ENCODE measurements around the gene SLC35E3. TPM values are rescaled to one million over a fixed set of nuclear protein-coding genes. Genes with fewer than 3 reads are reported as not detected.
A peak's percentile ranks its signal among the peaks of the same experiment; 100 is the strongest.

The SLC35E3 gene
- total RNA-seq, 6 experiments from 2014 or later: 2.4 to 7.7 (median 6.7) TPM

DNA sequence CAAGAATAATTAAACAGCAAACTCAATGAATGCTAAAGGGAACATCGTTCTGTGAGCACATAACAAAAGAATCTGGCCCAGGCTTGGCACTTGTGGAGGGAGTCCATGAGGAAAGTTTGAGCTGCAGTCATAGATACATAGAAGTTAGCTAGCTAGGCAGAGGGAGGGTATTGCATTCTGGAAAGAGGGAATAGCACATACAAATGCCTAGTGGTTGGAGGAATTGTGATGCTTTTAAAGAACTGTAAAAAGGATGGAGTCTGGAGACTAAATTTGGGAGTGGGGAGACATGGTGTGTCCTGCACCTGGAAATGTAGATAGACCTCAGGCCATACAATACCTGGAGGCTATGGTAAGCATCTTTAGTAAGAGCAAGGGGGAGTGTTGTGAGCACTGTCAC, 24.0 kb downstream of the SLC35E3 start:
- no peak overlapping the region for H3K4me3 ChIP-seq
- intact Hi-C loops (cut with DNase I): no loop called here
- no peak for TF ChIP-seq POLR2A (IDR thresholded peaks at IDR 0.05)
- TF ChIP-seq, protein P1, sequence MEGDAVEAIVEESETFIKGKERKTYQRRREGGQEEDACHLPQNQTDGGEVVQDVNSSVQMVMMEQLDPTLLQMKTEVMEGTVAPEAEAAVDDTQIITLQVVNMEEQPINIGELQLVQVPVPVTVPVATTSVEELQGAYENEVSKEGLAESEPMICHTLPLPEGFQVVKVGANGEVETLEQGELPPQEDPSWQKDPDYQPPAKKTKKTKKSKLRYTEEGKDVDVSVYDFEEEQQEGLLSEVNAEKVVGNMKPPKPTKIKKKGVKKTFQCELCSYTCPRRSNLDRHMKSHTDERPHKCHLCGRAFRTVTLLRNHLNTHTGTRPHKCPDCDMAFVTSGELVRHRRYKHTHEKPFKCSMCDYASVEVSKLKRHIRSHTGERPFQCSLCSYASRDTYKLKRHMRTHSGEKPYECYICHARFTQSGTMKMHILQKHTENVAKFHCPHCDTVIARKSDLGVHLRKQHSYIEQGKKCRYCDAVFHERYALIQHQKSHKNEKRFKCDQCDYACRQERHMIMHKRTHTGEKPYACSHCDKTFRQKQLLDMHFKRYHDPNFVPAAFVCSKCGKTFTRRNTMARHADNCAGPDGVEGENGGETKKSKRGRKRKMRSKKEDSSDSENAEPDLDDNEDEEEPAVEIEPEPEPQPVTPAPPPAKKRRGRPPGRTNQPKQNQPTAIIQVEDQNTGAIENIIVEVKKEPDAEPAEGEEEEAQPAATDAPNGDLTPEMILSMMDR (IDR thresholded peaks at IDR 0.05): no peak
- no peak for DNase-seq
- H3K9me3 ChIP-seq: no peaks in the 10 kb centered on the region
- no peak for ATAC-seq
- no peak overlapping the region for H3K27ac ChIP-seq
- peaks cover 0 to 6% (median 0%) of the 10 kb centered on the region in 4 donors for H3K36me3 ChIP-seq
- H3K4me1 ChIP-seq: no peaks in the 10 kb centered on the region
- no peaks in the 10 kb centered on the region for H3K27me3 ChIP-seq
- WGBS (ENCODE audit: insufficient coverage, low coverage, low lambda C conversion rate, missing lambda C conversion rate): 89% methylated on average over 1 of the region's 1 CpG

DNA sequence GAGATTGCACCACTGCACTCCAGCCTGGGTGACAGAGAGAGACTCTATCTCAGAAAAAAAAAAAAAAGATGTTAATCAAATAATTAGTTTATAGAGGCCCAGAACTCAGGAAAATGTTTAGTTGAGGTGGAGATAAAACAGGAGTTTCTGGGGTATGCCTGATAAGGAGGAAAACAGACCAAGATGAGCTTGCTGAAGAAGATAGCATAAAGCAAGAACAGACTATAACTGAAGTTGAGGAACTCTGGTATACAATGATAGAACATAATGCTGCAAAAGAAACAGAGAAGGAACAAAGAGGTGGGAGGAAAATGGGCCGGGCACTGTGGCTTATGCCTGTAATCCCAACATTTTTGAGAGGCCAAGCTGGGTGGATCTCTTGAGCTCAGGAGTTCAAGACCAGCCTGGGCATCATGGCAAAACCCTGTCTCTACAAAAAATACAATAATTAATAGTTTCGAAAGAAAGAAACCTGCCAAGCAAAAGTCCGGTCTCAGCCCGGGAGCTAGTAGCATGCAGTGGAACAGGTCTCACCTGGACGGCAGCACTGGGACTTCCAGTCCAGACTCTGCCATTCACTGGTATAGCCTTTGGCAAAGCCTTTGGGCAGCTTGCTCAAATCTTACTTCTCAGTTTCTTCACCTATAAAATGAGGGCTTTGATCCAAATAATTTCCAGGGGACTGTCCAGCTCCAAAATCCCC, 25.4 kb downstream of the SLC35E3 start:
- DNase-seq (no peak), ATAC-seq (no peak)
- intact Hi-C loops (cut with DNase I): no loop called here
- Histone ChIP-seq H3K4me1 (no peaks in the 10 kb centered on the region), H3K36me3 (peaks cover 0 to 6% (median 0%) of the 10 kb centered on the region in 4 donors), H3K9me3 (no peaks in the 10 kb centered on the region), H3K27ac (no peak overlapping the region), H3K27me3 (no peaks in the 10 kb centered on the region), H3K4me3 (no peak overlapping the region)
- WGBS (ENCODE audit: insufficient coverage, low coverage, low lambda C conversion rate, missing lambda C conversion rate): 87% methylated on average over 3 of the region's 5 CpGs
- TF ChIP-seq POLR2A (IDR thresholded peaks at IDR 0.05): no peak
- TF ChIP-seq, protein P1 (IDR thresholded peaks at IDR 0.05): no peak

DNA sequence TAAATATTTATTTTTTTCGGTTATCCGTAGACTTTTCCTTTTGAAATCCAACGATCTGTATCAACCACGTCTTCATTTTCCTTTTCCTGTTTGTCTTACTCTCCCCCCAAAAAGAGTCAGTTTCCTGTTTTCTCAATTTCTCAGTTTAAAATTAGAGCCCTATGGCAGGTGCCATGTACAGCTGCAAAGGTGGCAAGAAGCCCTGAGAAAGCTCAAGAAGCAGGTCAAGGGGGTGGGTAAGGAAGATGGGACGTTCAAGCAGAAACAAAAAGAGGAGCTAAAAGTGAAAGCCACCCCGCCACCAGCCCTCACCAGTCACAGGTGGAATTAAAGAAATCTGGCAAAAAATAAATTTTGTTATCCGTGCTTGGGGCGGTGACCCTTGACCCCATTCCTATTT, 26.7 kb downstream of the SLC35E3 start:
- Histone ChIP-seq H3K27ac (no peak overlapping the region), H3K36me3 (no peaks in the 10 kb centered on the region), H3K27me3 (no peaks in the 10 kb centered on the region), H3K9me3 (no peaks in the 10 kb centered on the region), H3K4me3 (no peak overlapping the region), H3K4me1 (no peaks in the 10 kb centered on the region)
- DNase-seq (peak in 1 of 3 donors; percentile 16), ATAC-seq (no peak)
- WGBS (ENCODE audit: insufficient coverage, low coverage, low lambda C conversion rate, missing lambda C conversion rate): 59% methylated on average over 8 of the region's 8 CpGs
- TF ChIP-seq POLR2A (IDR thresholded peaks at IDR 0.05): no peak
- TF ChIP-seq, protein P1 (IDR thresholded peaks at IDR 0.05): no peak
- intact Hi-C loops (cut with DNase I): no loop called here

DNA sequence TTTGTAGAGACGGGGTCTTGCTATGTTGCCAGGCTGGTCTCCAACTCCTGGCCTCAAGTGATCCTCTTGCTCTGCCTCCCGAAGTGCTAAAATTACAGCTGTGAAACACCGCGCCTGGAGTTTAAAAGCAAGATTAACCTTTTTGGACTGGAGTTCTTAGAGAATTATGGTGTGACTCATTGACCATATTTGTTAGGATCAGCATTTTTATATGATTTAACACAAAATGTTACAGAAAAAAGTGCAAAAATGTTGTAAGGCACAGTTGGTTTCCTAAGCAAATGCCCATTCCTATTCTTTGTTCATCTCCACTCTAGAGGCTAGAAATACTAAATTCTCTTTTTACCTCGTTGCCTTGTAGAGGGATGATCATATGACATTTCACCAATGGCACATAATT, 27.6 kb downstream of the SLC35E3 start:
- 94% methylated on average over 5 of the region's 5 CpGs for WGBS (ENCODE audit: insufficient coverage, low coverage, low lambda C conversion rate, missing lambda C conversion rate)
- TF ChIP-seq POLR2A (IDR thresholded peaks at IDR 0.05): no peak
- TF ChIP-seq, protein P1 (IDR thresholded peaks at IDR 0.05): no peak

More for the DNA sequence above, 27.6 kb downstream of the SLC35E3 start:
- Histone ChIP-seq H3K4me3 (no peak overlapping the region), H3K36me3 (no peaks in the 10 kb centered on the region), H3K27me3 (no peaks in the 10 kb centered on the region), H3K4me1 (no peaks in the 10 kb centered on the region), H3K27ac (no peak overlapping the region), H3K9me3 (no peaks in the 10 kb centered on the region)
- ATAC-seq (no peak), DNase-seq (no peak)
- intact Hi-C loops (cut with DNase I): no loop called here

All from right lobe of liver (tissue), 6 donors.